NB4 (cell line): ENCODE results near the gene CD55.

ENCODE experiments used
- DNase-seq: peaks from one replicate; pipeline ENCODE4 v3.0.0; 2010; ENCODE audit warnings: low read depth
- H3K4me3 ChIP-seq: one replicate; pipeline ENCODE4 v1.5.1; 2011; ENCODE audit warnings: mild to moderate bottlenecking, low read depth, low read length, moderate library complexity
- MYC ChIP-seq: IDR thresholded peaks from 2 replicates; pipeline ENCODE4 v1.6.1; 2011; ENCODE audit warnings: low read depth, low read length
- POLR2A ChIP-seq: IDR thresholded peaks from 2 replicates; pipeline ENCODE4 v1.6.1; 2011; ENCODE audit warnings: mild to moderate bottlenecking; ENCODE audit not compliant: insufficient read length; ENCODE audit errors: extremely low read depth
- TF ChIP-seq, protein P1 (sequence below): IDR thresholded peaks from one replicate; pipeline ENCODE4 v1.5.1; 2012; ENCODE audit warnings: low read depth, low read length
- TF ChIP-seq, protein P2 (sequence below): IDR thresholded peaks from 2 replicates; pipeline ENCODE4 v1.6.1; 2011; ENCODE audit warnings: low read depth, low read length

CD55 gene

DNA sequence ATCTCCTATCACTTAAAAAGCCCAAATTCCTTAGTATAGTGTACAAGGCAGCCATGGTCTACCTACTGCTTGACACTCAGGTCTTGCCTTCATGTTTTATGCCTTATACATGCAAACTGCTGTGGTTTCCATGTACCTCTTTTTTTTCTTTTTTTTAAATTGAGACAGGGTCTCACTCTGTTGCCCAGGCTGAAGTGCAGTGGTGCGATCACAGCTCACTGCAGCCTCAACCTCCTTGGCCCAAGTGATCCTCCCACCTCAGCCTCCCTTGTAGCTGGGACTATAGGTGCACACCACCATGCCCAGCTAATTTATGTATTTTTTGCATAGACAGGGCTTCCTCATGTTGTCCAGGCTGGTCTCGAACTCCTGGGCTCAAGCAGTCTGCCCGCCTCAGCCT lies 8.0 kb downstream of the CD55 start:
- TF ChIP-seq MYC (no peak), POLR2A (no peak)
- TF ChIP-seq, protein P1, sequence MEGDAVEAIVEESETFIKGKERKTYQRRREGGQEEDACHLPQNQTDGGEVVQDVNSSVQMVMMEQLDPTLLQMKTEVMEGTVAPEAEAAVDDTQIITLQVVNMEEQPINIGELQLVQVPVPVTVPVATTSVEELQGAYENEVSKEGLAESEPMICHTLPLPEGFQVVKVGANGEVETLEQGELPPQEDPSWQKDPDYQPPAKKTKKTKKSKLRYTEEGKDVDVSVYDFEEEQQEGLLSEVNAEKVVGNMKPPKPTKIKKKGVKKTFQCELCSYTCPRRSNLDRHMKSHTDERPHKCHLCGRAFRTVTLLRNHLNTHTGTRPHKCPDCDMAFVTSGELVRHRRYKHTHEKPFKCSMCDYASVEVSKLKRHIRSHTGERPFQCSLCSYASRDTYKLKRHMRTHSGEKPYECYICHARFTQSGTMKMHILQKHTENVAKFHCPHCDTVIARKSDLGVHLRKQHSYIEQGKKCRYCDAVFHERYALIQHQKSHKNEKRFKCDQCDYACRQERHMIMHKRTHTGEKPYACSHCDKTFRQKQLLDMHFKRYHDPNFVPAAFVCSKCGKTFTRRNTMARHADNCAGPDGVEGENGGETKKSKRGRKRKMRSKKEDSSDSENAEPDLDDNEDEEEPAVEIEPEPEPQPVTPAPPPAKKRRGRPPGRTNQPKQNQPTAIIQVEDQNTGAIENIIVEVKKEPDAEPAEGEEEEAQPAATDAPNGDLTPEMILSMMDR = no peak
- no peak overlapping the region for H3K4me3 ChIP-seq
- DNase-seq = no peak

DNA sequence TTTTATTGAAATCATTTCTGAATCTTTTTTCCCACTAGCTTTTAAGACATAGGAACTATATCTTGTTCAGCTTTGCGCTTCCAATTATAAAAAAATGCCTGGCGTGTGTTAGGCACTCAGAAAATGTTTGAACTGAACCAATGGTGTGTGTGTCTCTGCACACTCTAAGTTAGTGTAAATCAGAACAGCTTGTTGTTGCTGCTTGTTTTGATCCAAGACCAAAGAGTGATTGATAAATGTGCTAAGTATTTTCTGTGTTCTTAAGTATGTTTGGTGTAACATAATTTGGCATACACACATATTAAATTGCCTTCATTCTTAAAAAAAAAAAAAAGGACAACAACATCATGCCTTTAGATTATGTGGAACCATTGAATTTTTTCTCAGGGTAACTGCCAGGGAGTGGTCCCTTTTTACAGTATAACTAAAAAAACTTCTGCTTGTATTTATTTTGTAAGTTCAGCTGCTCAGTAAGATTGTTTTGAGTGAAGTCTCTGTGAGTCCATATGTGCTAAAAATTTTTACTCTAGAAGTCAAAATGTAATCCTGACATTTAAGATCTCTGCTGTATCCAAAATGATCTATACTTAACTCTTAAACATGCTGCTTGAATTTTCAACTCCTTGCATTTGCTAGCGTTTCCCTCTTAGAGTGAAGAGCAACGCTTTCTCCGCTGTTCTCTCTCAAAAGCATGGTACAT lies 8.7 kb downstream of the CD55 start:
- TF ChIP-seq MYC (no peak), POLR2A (no peak)
- TF ChIP-seq, protein P2, sequence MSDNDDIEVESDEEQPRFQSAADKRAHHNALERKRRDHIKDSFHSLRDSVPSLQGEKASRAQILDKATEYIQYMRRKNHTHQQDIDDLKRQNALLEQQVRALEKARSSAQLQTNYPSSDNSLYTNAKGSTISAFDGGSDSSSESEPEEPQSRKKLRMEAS = no peak
- TF ChIP-seq, protein P1 = no peak
- no peak overlapping the region for H3K4me3 ChIP-seq
- DNase-seq = no peak

DNA sequence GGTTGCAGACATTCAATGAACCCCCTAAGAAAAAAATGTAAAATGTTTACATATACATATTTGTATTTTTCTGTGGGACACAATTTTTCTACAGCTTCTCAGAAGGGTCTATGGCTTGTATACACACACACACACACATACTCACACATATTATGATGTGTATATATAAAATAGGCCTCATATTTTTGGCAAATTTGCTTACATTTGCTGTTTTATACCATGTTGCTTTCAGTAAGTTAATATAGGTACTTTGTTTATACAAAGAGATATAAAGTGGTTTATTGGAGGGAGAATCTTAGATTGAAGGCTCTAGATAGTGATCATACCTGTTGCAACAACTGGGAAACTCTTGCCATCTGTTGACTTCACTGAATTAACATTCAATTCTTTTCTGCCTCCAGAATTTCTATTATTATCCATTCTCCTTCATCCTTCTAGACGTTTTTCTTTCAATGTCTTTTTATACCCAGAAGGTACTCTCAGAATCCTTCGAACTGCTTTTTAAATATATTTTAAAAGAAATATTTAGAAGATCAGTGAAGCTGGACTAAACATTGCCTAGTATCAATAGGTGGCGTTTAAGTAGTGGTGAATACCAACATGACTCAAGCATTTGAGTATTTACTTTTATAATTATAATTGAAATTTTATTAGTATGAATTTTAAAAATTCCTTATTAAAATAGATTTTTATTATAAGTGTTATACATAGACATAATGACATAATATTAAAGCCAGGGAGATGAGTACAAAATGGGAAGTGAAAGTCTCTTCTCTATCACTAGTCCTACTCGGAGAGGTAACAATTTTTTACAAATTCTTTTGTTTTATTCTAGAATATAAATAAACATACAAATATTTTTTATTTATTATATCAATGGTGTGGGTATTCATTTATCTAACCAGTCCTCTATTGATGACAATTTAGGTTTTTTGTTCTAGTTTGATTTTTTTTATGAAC lies 10.2 kb downstream of the CD55 start:
- TF ChIP-seq, protein P1 = no peak
- TF ChIP-seq MYC (no peak), POLR2A (no peak)
- TF ChIP-seq, protein P2 = no peak
- no peak overlapping the region for H3K4me3 ChIP-seq
- no peak for DNase-seq

DNA sequence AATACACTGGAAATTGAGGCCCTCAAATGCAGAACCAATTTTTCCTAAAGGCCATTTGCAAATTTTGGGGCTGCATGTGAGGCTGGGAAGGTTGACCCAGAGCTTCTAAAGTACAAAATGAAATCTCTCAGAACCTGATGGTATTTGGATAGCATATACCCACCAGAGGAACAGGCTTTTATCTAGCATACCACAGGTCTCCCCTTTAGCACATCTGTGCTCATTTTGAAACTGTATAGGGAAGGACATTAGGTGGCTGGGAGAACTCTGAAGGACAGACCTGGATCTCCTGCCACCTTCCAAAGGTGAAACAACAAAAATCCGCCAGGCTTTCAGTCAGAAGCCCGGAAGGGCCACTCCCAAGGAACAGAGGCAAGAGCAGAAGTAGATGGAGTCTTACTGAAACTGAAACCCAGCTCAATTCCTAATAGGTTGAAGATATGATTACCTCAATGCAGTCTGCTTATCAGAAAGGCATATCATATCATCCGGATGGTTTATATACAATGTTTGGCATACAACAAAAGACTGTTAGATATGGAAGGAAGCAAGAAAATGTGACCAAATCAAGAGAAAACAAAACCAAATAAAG lies 11.6 kb downstream of the CD55 start:
- DNase-seq = no peak
- TF ChIP-seq MYC (no peak), POLR2A (no peak)
- TF ChIP-seq, protein P2 = no peak
- TF ChIP-seq, protein P1 = no peak
- no peak overlapping the region for H3K4me3 ChIP-seq

DNA sequence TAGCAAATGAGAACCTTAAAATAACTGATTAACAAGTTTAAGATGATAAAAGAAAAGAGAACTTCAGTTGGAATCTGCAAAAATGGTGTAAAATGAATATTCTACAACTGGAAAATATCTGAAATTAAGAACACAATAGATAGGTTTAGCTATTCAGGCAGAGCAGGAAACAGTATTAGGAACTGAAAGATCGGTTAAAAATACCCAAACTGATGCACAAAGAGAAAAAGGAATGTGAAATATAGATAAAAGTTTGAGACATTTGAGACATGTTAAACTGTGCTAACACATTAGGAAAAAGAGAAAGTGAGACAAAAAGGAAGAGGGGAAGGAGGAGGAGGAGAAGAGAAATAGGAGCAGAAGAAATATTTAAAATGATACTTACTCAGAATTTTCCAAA lies 12.1 kb downstream of the CD55 start:
- TF ChIP-seq POLR2A = no peak
- no peak for TF ChIP-seq MYC
- TF ChIP-seq, protein P1 = no peak
- TF ChIP-seq, protein P2 = no peak
- no peak for DNase-seq
- no peak overlapping the region for H3K4me3 ChIP-seq
